Activated naive CD8-positive, alpha-beta T cell treated with anti-CD3 and anti-CD28 coated beads, Interleukin-2, amount 50 U/mL, for 24 hours (primary cell): Measurements from ENCODE around the gene BRINP1.

Experiments
- ATAC-seq: fragments of 150-1000 bp; cut with Tn5 transposase; one replicate; pipeline ENCODE4 v1.10.0; 2021
- DNase-seq: peaks from one replicate; pipeline ENCODE4 v3.0.0; 2021
- H3K27ac Mint-ChIP-seq: one replicate; pipeline ENCODE4 v1.8.0; 2021; ENCODE audit warnings: mild to moderate bottlenecking, mixed read lengths
- H3K27me3 Mint-ChIP-seq: one replicate; pipeline ENCODE4 v1.8.0; 2021; ENCODE audit warnings: mixed read lengths
- H3K36me3 Mint-ChIP-seq: one replicate; pipeline ENCODE4 v1.8.0; 2021; ENCODE audit warnings: low read depth, mixed read lengths
- H3K4me1 Mint-ChIP-seq: one replicate; pipeline ENCODE4 v1.8.0; 2021; ENCODE audit warnings: mixed read lengths
- H3K4me3 Mint-ChIP-seq: one replicate; pipeline ENCODE4 v1.8.0; 2021; ENCODE audit warnings: mild to moderate bottlenecking, moderate library complexity, mixed read lengths
- H3K9me3 Mint-ChIP-seq: one replicate; pipeline ENCODE4 v1.8.0; 2021; ENCODE audit warnings: mixed read lengths

Gene BRINP1

DNA sequence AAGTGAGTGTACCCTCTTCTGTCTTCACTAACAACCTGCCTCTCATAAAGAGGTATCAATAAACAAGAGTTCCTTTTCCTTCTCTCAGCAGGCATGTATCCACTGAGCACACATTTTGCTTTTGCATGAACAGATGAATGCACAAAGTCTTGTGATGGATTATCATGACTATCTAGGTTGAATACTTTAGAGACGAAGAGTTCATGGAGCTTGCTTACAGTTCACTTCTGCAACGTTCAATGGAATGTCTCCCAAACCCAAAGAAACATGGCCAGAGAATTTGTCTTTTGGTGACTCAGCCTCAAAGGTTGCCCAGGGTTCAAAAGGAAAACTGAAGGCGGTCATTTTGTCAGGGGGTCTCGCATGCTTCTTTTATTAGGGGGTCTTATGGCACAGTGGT is 55.4 kb downstream of the BRINP1 start:
- H3K36me3 Mint-ChIP-seq = no peaks in the 10 kb centered on the region
- no peak overlapping the region for H3K4me3 Mint-ChIP-seq
- H3K4me1 Mint-ChIP-seq = no peaks in the 10 kb centered on the region
- H3K27ac Mint-ChIP-seq = no peak overlapping the region
- DNase-seq = no peak
- no peak for ATAC-seq
- no peaks in the 10 kb centered on the region for H3K27me3 Mint-ChIP-seq
- H3K9me3 Mint-ChIP-seq = no peaks in the 10 kb centered on the region

DNA sequence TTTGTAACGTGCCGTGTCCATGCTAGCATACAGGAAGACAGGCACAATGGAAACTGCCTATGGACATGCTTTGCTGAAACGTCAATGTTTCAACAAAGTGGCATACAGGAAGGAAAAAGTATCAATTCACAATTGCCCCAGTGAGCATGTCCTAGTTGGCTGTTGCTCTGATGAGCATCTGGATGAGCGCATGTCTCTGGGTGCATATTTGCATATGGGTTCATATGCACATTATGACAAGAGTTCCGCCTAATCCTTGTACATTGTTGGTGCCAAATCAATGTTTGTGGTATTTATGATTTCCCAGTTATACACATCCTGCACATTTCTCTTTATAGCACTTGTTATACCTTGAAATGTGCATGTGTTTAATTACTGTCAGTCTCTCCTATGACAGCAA is 58.5 kb downstream of the BRINP1 start:
- Mint-ChIP-seq H3K4me3 (no peak overlapping the region), H3K4me1 (no peaks in the 10 kb centered on the region), H3K27me3 (no peaks in the 10 kb centered on the region), H3K27ac (no peak overlapping the region), H3K9me3 (no peaks in the 10 kb centered on the region), H3K36me3 (no peaks in the 10 kb centered on the region)
- ATAC-seq = no peak
- no peak for DNase-seq

DNA sequence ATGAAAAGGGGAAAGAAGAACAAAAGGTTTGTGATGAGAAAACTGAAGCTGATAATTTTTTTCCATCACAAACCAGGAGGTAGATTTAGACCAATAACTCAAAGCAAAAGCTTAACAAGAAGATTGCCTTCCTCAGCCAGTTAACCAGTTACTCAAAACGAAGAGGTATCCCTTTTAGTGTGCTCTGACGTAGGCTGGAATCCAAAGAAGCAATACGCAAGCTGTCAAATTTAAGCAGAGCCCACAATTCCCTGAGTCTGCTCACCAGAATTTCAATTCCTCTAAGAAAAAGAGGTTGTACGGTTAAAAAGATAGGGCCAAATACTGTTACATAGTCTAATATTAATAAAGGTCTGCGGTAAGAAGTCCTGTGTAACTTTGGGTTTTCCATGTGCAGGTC is 61.8 kb downstream of the BRINP1 start:
- no peak for ATAC-seq
- Mint-ChIP-seq H3K27ac (no peak overlapping the region), H3K4me3 (no peak overlapping the region), H3K9me3 (peaks cover 3% of the 10 kb centered on the region), H3K36me3 (no peaks in the 10 kb centered on the region), H3K27me3 (no peaks in the 10 kb centered on the region), H3K4me1 (no peaks in the 10 kb centered on the region)
- DNase-seq = no peak

DNA sequence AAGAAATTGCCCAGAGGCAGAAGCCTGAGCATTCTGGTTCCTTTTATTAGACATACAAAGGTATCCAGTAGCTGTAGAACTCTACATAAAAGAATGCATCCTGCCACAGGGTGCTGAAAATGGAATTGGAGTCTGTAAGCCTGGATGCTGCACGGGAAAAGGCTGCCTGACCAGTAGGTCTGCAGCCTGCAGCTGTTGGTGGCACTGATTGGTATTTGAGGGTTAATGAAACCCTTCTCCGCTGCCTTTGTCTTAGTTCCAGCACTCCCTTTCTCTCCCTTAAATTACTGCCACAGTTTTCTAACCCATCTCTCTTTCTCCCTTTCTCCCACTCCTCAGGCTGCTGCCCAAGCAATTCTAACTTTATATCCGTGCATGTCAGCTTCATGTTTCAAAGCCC is 64.7 kb downstream of the BRINP1 start:
- Mint-ChIP-seq H3K27ac (no peak overlapping the region), H3K9me3 (peaks cover 3% of the 10 kb centered on the region)

DNA sequence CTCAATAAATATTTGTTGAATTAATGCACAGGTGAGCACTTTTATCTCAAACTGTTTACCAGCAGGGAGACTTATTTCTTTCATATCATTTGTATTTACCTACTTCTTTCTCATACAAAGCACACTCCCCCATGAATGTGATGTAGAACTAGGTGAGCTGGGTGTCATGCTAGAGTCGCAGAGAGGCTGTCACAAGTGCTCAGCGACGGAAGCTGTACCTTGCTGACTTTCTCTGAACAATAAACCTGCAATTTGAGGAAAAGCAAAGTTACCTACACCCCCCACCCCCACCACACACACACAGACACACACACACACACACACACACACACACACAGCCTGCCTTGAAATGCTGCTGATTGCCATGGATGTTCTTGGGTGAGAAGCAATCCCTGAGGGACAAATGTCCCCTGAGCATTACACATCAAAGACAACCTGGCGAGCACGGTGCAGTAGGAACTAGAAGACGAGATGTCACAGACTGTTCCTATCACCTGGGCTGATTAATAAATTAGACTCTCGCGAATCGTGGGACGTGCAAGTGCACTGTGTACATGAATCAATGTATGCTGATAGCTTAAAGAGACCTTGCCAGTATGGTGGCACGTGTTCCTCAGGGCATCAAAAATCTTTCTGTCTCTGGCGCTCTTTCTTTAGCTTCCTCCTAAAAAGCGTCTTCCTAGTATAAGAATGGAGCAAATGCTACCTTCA is 66.1 kb downstream of the BRINP1 start:
- Mint-ChIP-seq H3K36me3 (no peaks in the 10 kb centered on the region), H3K4me1 (no peaks in the 10 kb centered on the region), H3K27ac (no peak overlapping the region), H3K4me3 (no peak overlapping the region), H3K27me3 (no peaks in the 10 kb centered on the region), H3K9me3 (peaks cover 3% of the 10 kb centered on the region)
- DNase-seq (no peak), ATAC-seq (no peak)

More for the DNA sequence above, 64.7 kb downstream of the BRINP1 start:
- H3K36me3 Mint-ChIP-seq = no peaks in the 10 kb centered on the region
- ATAC-seq = no peak
- no peak overlapping the region for H3K4me3 Mint-ChIP-seq
- no peaks in the 10 kb centered on the region for H3K27me3 Mint-ChIP-seq
- DNase-seq = no peak
- no peaks in the 10 kb centered on the region for H3K4me1 Mint-ChIP-seq

DNA sequence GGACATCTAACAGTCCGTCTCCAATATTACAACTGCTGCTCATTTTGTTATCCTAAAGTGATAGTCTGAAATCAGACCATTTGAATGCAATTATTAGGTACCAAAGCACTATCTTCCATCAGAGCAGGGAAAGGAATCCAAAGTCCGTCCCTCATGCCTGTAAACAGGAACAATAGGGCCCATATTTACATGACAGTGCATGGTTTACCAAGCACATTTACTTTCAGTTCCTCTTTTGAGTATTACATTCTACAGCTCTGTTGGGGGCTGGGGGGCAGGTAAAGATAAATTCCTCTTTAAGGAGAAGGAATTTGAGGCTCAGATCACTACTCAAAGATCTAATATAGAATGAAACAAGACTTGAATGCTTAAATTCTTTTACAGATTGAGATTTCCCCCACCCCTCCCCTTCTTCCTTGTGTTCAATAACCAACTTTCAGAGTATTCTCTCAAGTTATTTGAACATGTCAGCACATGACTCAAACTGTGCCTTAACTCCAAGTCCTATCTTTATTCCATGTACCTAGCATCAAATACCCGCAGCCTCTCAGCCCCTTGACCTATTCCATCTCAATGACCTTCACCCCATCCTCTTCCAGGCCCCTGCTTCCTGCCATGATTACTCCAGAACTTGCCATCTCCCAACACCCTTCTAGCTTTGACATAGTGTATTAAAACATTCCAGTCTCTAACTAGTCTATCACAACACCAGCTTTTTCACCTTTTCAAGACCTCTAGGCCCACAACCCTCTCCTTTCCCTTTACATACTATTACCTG is 71.0 kb downstream of the BRINP1 start:
- peaks cover 4% of the 10 kb centered on the region for H3K9me3 Mint-ChIP-seq
- no peak for DNase-seq
- no peaks in the 10 kb centered on the region for H3K27me3 Mint-ChIP-seq
- H3K36me3 Mint-ChIP-seq = peaks cover 1% of the 10 kb centered on the region
- H3K4me1 Mint-ChIP-seq = no peaks in the 10 kb centered on the region
- no peak overlapping the region for H3K4me3 Mint-ChIP-seq
- no peak for ATAC-seq
- no peak overlapping the region for H3K27ac Mint-ChIP-seq

DNA sequence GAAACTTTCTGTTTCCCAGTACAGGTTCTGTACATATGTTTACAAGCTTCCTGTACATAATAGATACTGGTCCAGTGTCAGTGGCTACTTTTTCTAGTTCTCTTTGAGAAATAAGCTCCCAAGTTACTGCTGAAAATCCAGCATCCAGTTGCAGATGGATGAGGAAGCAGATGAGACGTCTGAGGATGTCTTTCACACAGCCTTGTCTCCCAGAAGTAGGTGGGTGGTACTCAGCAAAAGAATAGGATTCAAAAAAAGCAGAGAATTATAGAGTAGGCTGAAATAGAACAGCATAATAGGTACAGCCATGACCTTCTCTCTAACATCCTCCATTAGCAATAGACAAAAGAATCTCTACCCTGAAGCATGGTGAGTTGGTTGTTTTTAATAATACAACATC is 77.7 kb downstream of the BRINP1 start:
- Mint-ChIP-seq H3K36me3 (peaks cover under 1% of the 10 kb centered on the region), H3K9me3 (peaks cover 1% of the 10 kb centered on the region), H3K4me3 (no peak overlapping the region), H3K27me3 (peaks cover 3% of the 10 kb centered on the region), H3K27ac (no peak overlapping the region), H3K4me1 (no peaks in the 10 kb centered on the region)
- DNase-seq (no peak), ATAC-seq (no peak)

DNA sequence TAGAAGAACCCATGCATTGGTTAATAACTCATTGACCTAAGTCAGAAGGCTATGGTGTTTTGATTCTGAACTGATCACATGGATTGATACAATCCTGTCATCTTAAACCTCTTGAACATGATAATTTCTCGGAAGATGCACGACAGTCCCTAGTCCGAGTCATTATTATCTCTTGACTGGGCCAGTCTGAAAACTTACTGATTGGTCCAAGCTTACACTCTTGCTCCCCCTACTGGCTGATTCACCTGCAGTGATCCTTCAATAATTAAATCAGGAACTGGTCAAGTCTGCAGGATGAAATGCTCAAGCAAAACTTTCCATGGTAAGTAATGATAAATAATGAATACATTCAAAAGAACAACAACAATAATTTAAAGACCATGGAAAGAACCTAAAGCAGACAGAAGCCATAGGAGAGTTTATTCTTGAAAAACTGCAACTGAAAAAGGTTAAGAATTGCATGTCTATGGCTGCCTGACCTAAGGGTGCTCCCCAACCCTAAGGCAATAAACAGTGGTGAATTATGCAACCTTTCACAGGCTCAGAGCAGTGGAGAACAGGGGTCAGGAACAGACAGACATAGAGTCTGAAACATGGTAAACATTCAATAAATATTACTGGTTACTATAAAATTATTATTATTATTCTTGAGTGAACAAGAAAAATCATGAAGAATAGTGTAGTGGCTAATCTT is 79.3 kb downstream of the BRINP1 start:
- Mint-ChIP-seq H3K4me3 (no peak overlapping the region), H3K9me3 (no peaks in the 10 kb centered on the region), H3K27me3 (peaks cover 3% of the 10 kb centered on the region), H3K4me1 (no peaks in the 10 kb centered on the region), H3K27ac (no peak overlapping the region), H3K36me3 (no peaks in the 10 kb centered on the region)
- ATAC-seq (no peak), DNase-seq (peak; percentile 10)

DNA sequence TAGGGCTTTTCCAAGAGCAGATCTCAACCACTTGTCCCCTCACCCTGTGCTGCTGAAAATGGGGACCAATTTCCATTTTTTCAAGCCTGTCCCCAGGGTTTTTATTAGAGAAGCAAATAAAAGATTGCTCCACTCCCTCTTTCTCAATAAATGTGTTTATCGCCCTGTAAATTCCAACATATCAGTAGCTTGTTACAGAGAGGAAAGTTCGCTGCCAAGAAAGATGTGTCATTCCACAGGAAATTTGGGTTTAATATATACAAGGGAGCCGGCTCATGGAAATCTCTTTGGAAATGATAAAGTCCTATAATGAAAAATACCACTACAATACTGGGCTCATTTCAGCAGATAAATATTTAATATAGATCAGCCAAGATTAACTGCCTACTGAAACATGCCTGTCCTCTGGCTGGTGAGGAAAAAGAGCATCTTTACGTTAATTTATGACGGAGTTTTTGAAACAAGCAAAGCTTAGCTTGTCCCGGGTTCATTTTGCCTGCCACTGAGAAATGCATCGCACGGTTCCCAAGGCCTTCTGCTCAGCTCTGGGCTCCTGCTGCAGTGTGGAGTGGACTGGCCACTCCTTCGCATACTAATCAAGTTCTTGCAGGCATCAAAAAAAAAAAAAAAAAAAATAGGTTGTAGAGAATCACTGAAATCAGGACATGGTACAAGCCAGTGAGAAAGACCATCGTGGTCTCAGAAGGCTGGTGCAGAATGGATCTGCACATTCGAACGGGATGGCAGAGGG is 84.5 kb downstream of the BRINP1 start:
- Mint-ChIP-seq H3K4me1 (no peaks in the 10 kb centered on the region), H3K27me3 (peaks cover 2% of the 10 kb centered on the region), H3K9me3 (no peaks in the 10 kb centered on the region), H3K36me3 (no peaks in the 10 kb centered on the region), H3K27ac (no peak overlapping the region), H3K4me3 (no peak overlapping the region)
- ATAC-seq (no peak), DNase-seq (no peak)

DNA sequence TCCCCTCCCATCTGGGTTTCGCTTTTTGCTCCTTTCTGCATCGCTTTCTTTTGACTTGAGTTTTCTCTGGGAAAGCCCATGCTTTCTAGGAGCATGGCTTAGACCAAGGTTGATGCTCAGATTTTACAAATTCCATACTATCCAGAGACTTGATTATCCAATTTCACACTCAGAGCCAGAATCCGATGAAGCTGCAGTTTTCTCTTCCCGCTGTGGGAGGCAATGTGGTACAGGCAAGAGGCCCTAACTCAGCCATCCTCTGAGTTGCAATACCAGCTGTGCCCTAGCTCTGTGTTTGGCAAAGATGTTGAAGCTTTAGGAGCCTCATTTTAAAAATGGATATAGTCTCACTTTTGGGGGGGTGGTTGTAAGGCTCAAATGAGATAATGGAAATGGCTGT is 85.1 kb downstream of the BRINP1 start:
- DNase-seq (no peak), ATAC-seq (no peak)
- Mint-ChIP-seq H3K9me3 (no peaks in the 10 kb centered on the region), H3K27ac (no peak overlapping the region), H3K27me3 (peaks cover 2% of the 10 kb centered on the region), H3K4me3 (no peak overlapping the region), H3K4me1 (no peaks in the 10 kb centered on the region), H3K36me3 (no peaks in the 10 kb centered on the region)

DNA sequence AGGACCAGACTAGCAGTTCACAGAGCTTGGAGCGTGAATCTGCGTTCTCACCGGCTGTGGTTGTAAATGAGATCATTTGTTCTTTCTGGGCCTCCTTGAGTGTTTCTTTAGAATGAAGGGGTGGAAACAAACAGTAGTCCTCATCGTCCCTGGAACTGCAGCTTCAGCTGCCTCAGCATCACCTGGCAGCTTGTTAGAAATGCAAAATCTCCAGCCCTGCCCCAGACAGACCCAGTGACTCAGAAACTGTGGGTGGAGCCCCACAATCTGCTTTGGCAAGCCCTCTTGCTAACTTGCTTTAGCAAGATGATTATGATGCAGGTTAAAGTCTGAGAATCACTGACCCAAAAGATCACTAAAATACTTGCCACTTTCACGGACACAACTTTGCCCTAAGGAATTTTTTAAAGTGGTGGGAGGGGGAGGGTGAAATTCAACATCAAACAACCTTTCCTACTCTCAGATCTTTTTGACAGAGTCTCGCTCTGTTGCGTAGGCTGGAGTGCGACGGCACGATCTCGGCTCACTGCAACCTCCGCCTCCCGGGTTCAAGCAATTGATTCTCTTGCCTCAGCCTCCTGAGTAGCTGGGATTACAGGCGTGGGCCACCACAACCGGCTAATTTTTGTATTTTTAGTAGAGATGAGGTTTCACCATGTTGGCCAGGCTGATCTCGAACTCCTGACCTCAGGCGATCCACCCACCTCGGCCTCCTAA is 86.0 kb downstream of the BRINP1 start:
- Mint-ChIP-seq H3K27me3 (peaks cover 2% of the 10 kb centered on the region), H3K9me3 (no peaks in the 10 kb centered on the region), H3K27ac (no peak overlapping the region), H3K4me3 (no peak overlapping the region), H3K4me1 (no peaks in the 10 kb centered on the region), H3K36me3 (no peaks in the 10 kb centered on the region)
- DNase-seq (no peak), ATAC-seq (no peak)

DNA sequence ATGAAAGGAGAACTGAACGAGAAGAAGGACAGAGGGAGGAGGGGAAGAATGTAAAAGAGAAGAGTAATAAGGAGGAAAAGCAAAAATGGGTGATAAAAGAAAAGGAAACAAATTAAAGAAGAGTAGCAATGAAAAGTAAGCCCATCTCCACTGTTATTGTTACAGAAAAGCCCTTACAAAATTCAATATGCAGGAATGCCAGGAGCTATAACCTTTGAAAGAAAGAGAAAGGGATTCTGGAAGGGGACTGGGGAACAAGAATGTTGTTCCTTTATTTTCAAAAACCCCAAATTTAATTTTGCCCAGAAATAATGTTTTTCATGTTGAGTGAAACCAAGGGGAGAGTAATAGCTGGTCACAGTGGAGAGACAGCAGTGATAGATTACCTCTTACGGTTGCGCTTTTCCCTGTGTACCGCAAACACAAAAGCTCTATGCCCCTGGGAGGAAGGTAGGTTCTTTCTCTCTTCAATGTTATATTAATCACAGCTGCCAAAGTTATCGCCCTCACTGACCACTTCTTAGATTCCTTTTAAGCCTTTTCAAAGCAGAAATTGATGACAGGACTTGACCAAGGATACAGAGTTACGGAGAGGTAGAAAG is 86.7 kb downstream of the BRINP1 start:
- peaks cover 3% of the 10 kb centered on the region for H3K9me3 Mint-ChIP-seq
- no peak overlapping the region for H3K27ac Mint-ChIP-seq
- ATAC-seq (no peak), DNase-seq (no peak)
- H3K4me3 Mint-ChIP-seq = no peak overlapping the region
- no peaks in the 10 kb centered on the region for H3K4me1 Mint-ChIP-seq
- peaks cover 3% of the 10 kb centered on the region for H3K27me3 Mint-ChIP-seq
- H3K36me3 Mint-ChIP-seq = no peaks in the 10 kb centered on the region

DNA sequence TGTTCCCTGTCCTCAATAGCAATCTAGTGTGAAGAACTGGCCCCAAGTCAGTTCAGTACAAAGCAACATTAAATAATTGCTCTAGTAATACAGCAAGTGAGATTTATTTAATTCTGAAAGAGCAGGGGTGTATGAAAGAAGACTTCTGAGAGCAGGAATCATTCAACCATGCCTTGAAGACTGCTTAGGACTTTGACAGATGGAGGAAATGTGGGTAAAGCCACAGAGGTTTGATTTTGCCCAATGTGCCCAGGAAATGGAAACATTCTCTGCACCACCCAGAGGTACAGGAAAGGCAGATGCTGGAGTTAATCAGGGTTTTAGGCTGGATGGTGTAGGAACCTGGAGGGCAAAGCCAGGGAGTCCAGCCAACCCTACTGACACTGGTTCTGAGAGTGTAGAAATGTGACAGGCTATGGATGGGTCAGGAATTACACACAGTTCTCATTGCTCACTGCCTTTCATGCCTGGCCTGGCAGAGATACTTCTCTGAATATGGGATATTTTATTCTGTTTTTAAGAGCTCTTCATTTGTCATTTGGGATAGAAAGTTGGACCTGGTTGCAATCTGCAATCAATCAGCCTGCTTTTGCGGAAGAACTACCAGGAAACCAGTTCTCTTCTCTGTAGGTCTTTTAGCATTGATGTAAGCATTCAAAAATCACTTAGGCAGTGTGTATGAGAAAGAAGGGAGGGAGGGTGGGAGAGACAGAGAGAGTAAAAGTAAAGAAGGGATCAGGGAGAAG is 88.3 kb downstream of the BRINP1 start:
- peaks cover 3% of the 10 kb centered on the region for H3K27me3 Mint-ChIP-seq
- no peaks in the 10 kb centered on the region for H3K4me1 Mint-ChIP-seq
- H3K27ac Mint-ChIP-seq = no peak overlapping the region
- H3K9me3 Mint-ChIP-seq = peaks cover 3% of the 10 kb centered on the region
- ATAC-seq (no peak), DNase-seq (no peak)
- no peak overlapping the region for H3K4me3 Mint-ChIP-seq
- H3K36me3 Mint-ChIP-seq = no peaks in the 10 kb centered on the region
